Fibroblast of gingiva (primary cell): ENCODE measurements around the gene IQCK.

Experiments
- DNase-seq: peaks from one replicate; pipeline ENCODE4 v3.0.0-alpha.2; 2011; ENCODE audit warnings: low read depth

IQCK gene

GRCh38 chr16:19804538-19805323 is 86.7 kb downstream of the IQCK start:
- no peak for DNase-seq

GRCh38 chr16:19805459-19806162 is 87.5 kb downstream of the IQCK start:
- DNase-seq = no peak

GRCh38 chr16:19808061-19808641 is 90.1 kb downstream of the IQCK start:
- no peak for DNase-seq

GRCh38 chr16:19809121-19809635 is 91.1 kb downstream of the IQCK start:
- no peak for DNase-seq

GRCh38 chr16:19809693-19810092 is 91.6 kb downstream of the IQCK start:
- DNase-seq = no peak

- DNase-seq = no peak
These were observed 93.0 kb downstream of the IQCK start for GRCh38 chr16:19810817-19811731.

- DNase-seq = no peak
These were observed 94.9 kb downstream of the IQCK start for GRCh38 chr16:19812986-19813385.

- no peak for DNase-seq
These were observed 97.3 kb downstream of the IQCK start for GRCh38 chr16:19815418-19815817.

- no peak for DNase-seq
These were observed 99.1 kb downstream of the IQCK start for GRCh38 chr16:19817122-19817521.

GRCh38 chr16:19817875-19818274 is 99.8 kb downstream of the IQCK start:
- no peak for DNase-seq

GRCh38 chr16:19822533-19822932 is 104.5 kb downstream of the IQCK start:
- peak; percentile 23 for DNase-seq

GRCh38 chr16:19823322-19823721 is 105.3 kb downstream of the IQCK start:
- no peak for DNase-seq

- no peak for DNase-seq
These were observed 106.1 kb downstream of the IQCK start for GRCh38 chr16:19824216-19824615.

GRCh38 chr16:19829844-19830692 is 112.0 kb downstream of the IQCK start:
- DNase-seq = no peak

- DNase-seq = no peak
These were observed 113.0 kb downstream of the IQCK start for GRCh38 chr16:19830902-19831560.

GRCh38 chr16:19831678-19832077 is 113.6 kb downstream of the IQCK start:
- DNase-seq = peak; percentile 57

- DNase-seq = no peak
These were observed 115.1 kb downstream of the IQCK start for GRCh38 chr16:19833176-19833575.

- no peak for DNase-seq
These were observed 115.5 kb downstream of the IQCK start for GRCh38 chr16:19833581-19833980.

GRCh38 chr16:19835196-19835595 is 117.1 kb downstream of the IQCK start:
- no peak for DNase-seq

GRCh38 chr16:19835968-19836421 is 117.9 kb downstream of the IQCK start:
- peak; percentile 40 for DNase-seq
